ENCODE measurements around the gene XRCC4.

- TF ChIP-seq CTCF (IDR thresholded peaks at IDR 0.05; ENCODE audit: low read depth, low read length) (no peak), MAX (IDR thresholded peaks at IDR 0.05; ENCODE audit: low read depth, low read length) (no peak), POLR2A (IDR thresholded peaks at IDR 0.05; ENCODE audit: extremely low read depth, insufficient read length) (no peak)
These were observed 22.1 kb downstream of the XRCC4 start for GRCh38 chr5:83099445-83099844.

Measured in NB4 (cell line).